GM21447 (cell line): ENCODE results near the gene PLA2R1.

Experiments used
- ATAC-seq: cut with Tn5 transposase; IDR thresholded peaks from one replicate; pipeline ENCODE4 v1.9.1; 2021; ENCODE audit not compliant: unreplicated experiment

PLA2R1 gene

GRCh38 chr2:159938395-159938794, 124.0 kb downstream of the PLA2R1 start:
- no peak for ATAC-seq

- no peak for ATAC-seq
Observed at GRCh38 chr2:159936471-159936870, 125.9 kb downstream of the PLA2R1 start.

- ATAC-seq: peak; percentile 97
Observed at GRCh38 chr2:159933727-159934049, 128.7 kb downstream of the PLA2R1 start.

- no peak for ATAC-seq
Observed at GRCh38 chr2:159933040-159933726, 129.2 kb downstream of the PLA2R1 start.

- no peak for ATAC-seq
Observed at GRCh38 chr2:159926695-159927094, 135.7 kb downstream of the PLA2R1 start.

GRCh38 chr2:159925975-159926374, 136.4 kb downstream of the PLA2R1 start:
- no peak for ATAC-seq

- peak; percentile 84 for ATAC-seq
Observed at GRCh38 chr2:159922563-159922962, 139.9 kb downstream of the PLA2R1 start.

- peak; percentile 84 for ATAC-seq
Observed at GRCh38 chr2:159921752-159922404, 140.5 kb downstream of the PLA2R1 start.

GRCh38 chr2:159916511-159916910, 145.9 kb downstream of the PLA2R1 start:
- ATAC-seq: no peak

- no peak for ATAC-seq
Observed at GRCh38 chr2:159913900-159914299, 148.5 kb downstream of the PLA2R1 start.

GRCh38 chr2:159912580-159912979, 149.8 kb downstream of the PLA2R1 start:
- ATAC-seq: no peak

GRCh38 chr2:159910951-159911350, 151.5 kb downstream of the PLA2R1 start:
- no peak for ATAC-seq

GRCh38 chr2:159908623-159909022, 153.8 kb downstream of the PLA2R1 start:
- no peak for ATAC-seq

- ATAC-seq: no peak
Observed at GRCh38 chr2:159907909-159908308, 154.5 kb downstream of the PLA2R1 start.

GRCh38 chr2:159905926-159906714, 156.3 kb downstream of the PLA2R1 start:
- no peak for ATAC-seq

GRCh38 chr2:159904959-159905305, 157.5 kb downstream of the PLA2R1 start:
- ATAC-seq: peak; percentile 54

- ATAC-seq: peak; percentile 74
Observed at GRCh38 chr2:159904127-159904958, 158.1 kb downstream of the PLA2R1 start, which contains the start of gene LY75. TSS of gene LY75 (minus strand) at chr2:159904756.

GRCh38 chr2:159903443-159904126, 158.8 kb downstream of the PLA2R1 start:
- peak; percentile 35 for ATAC-seq

GRCh38 chr2:159902722-159903121, 159.7 kb downstream of the PLA2R1 start:
- ATAC-seq: no peak

- ATAC-seq: no peak
Observed at GRCh38 chr2:159900343-159900742, 162.1 kb downstream of the PLA2R1 start.

GRCh38 chr2:159898441-159898840, 164.0 kb downstream of the PLA2R1 start:
- no peak for ATAC-seq
